ENCODE data around the gene ZBTB32. TPM values are rescaled to one million over a fixed set of nuclear protein-coding genes. Genes with fewer than 3 reads are reported as not detected.

ZBTB32 gene
- polyA plus RNA-seq, 2 of the 4 experiments (the other 2 are of a cell fraction), result not detected

- DNase-seq (ENCODE audit: low read depth in 1 of 2, low spot score in 1 of 2) (no peak), FAIRE-seq (no peak), ATAC-seq (no peak)
- ChIA-PET POLR2A (no interaction called here), CTCF (interaction anchor here (0.9 to 3.0 kb wide), 7 partner anchors 9 to 206 kb away, joined by 3 to 18 read pairs (median 3); no protein-coding TSS in a partner anchor)
- Histone ChIP-seq H3K9me3 (no peaks in the 10 kb centered on the region), H3K4me2 (no peak overlapping the region), H3K4me1 (no peaks in the 10 kb centered on the region), H3K27ac (no peak overlapping the region), H3K4me3 (no peak overlapping the region)
- 94% methylated on average over 23 of the region's 23 CpGs for WGBS (ENCODE audit: missing lambda C conversion rate)
- TF ChIP-seq BHLHE40 (IDR thresholded peaks at IDR 0.05; ENCODE audit: low read depth, low read length) (no peak), CTCF (IDR thresholded peaks at IDR 0.05) (no peak)
Measured at GRCh38 chr19:35725216-35725861, 21.0 kb downstream of the ZBTB32 start.

GRCh38 chr19:35727053-35727955 is 22.9 kb downstream of the ZBTB32 start:
- ChIA-PET CTCF (interaction anchor here (0.6 to 3.2 kb wide), 12 partner anchors 10 to 217 kb away, joined by 3 to 32 read pairs (median 4); no protein-coding TSS in a partner anchor), POLR2A (interaction anchor here (0.6 to 1.9 kb wide), 5 partner anchors 9 to 28 kb away, joined by 3 to 6 read pairs (median 4); no protein-coding TSS in a partner anchor)
- no peak for ATAC-seq
- no peak for DNase-seq (ENCODE audit: low read depth in 1 of 2, low spot score in 1 of 2)
- Histone ChIP-seq H3K9me3 (no peaks in the 10 kb centered on the region), H3K4me1 (no peaks in the 10 kb centered on the region), H3K27ac (no peak overlapping the region), H3K4me2 (no peak overlapping the region), H3K4me3 (no peak overlapping the region)
- no peak for TF ChIP-seq ZSCAN20 (CRISPR knock-in tag; IDR thresholded peaks at IDR 0.05)
- TF ChIP-seq SMC3 (IDR thresholded peaks at IDR 0.05), result no peak
- TF ChIP-seq CEBPB (IDR thresholded peaks at IDR 0.05), result no peak
- no peak for TF ChIP-seq MAX (IDR thresholded peaks at IDR 0.05)
- TF ChIP-seq E2F6 (IDR thresholded peaks at IDR 0.05; ENCODE audit: borderline replicate concordance, low read depth), result no peak
- TF ChIP-seq NFE2L2 (conservative IDR thresholded peaks at IDR 0.05; ENCODE audit: low read length), result no peak
- TF ChIP-seq HEYL (CRISPR knock-in tag; IDR thresholded peaks at IDR 0.05), result no peak
- TF ChIP-seq HOXB5 (CRISPR knock-in tag; IDR thresholded peaks at IDR 0.05), result no peak
- TF ChIP-seq USF2 (IDR thresholded peaks at IDR 0.05), result no peak
- TF ChIP-seq FOXS1 (CRISPR knock-in tag; IDR thresholded peaks at IDR 0.05), result no peak
- 94% methylated on average over 25 of the region's 25 CpGs for WGBS (ENCODE audit: missing lambda C conversion rate)
- FAIRE-seq, result no peak

- no peak for DNase-seq (ENCODE audit: low read depth in 1 of 2, low spot score in 1 of 2)
- FAIRE-seq, result no peak
- POLR2A ChIA-PET, result interaction anchor here (0.9 to 1.9 kb wide), 3 partner anchors 9 to 12 kb away, joined by 4 to 6 read pairs (median 4); no protein-coding TSS in a partner anchor
- TF ChIP-seq NR3C1 (IDR thresholded peaks at IDR 0.05), result no peak
- no peak for TF ChIP-seq POLR2A (IDR thresholded peaks at IDR 0.05; ENCODE audit: low read length)
- no peak for TF ChIP-seq HEYL (CRISPR knock-in tag; IDR thresholded peaks at IDR 0.05)
- TF ChIP-seq BCL3 (IDR thresholded peaks at IDR 0.05), result no peak
- no peak for TF ChIP-seq CHD4 (IDR thresholded peaks at IDR 0.05; ENCODE audit: borderline replicate concordance)
- no peak for TF ChIP-seq ZFP36 (IDR thresholded peaks at IDR 0.05; ENCODE audit: borderline replicate concordance, partially characterized antibody)
- no peak for TF ChIP-seq REST (IDR thresholded peaks at IDR 0.05)
- no peak for TF ChIP-seq KDM5A (IDR thresholded peaks at IDR 0.05)
- 93% methylated on average over 19 of the region's 19 CpGs for WGBS (ENCODE audit: missing lambda C conversion rate)
- H3K27ac ChIP-seq, result no peak overlapping the region
- H3K4me1 ChIP-seq, result no peaks in the 10 kb centered on the region
- ATAC-seq, result no peak
- H3K9me3 ChIP-seq, result no peaks in the 10 kb centered on the region
- no peak overlapping the region for H3K4me3 ChIP-seq
- H3K4me2 ChIP-seq, result no peak overlapping the region
- CTCF ChIA-PET, result interaction anchor here (0.9 to 3.2 kb wide), 12 partner anchors 9 to 218 kb away, joined by 3 to 32 read pairs (median 4); no protein-coding TSS in a partner anchor
Measured at GRCh38 chr19:35727956-35728706, 23.8 kb downstream of the ZBTB32 start.
